ENCODE data around the gene UROD.

GRCh38 chr1:45005761-45006160, 6.3 kb upstream of the UROD start:
- TF ChIP-seq CTCF (IDR thresholded peaks at IDR 0.05 in 8 of 11, conservative IDR thresholded peaks at IDR 0.05 in 3 of 11), result no peak
- TF ChIP-seq POLR2A (IDR thresholded peaks at IDR 0.05), result no peak
- TF ChIP-seq POLR2AphosphoS5 (IDR thresholded peaks at IDR 0.05), result no peak

Data from spleen (tissue), 7 donors.